HUES64 (cell line): ENCODE results near the gene RARA.
A peak's percentile ranks its signal among the peaks of the same experiment; 100 is the strongest.

Experiments
- H3K27ac ChIP-seq: 2 replicates; pipeline ENCODE4 v1.7.0; 2013; ENCODE audit warnings: low read depth, low read length, inconsistent platforms
- H3K27me3 ChIP-seq: 2 replicates; pipeline ENCODE4 v1.6.1; 2013; ENCODE audit warnings: mild to moderate bottlenecking, low read length; ENCODE audit not compliant: insufficient read depth
- H3K36me3 ChIP-seq: 2 replicates; pipeline ENCODE4 v1.6.1; 2013; ENCODE audit warnings: mild to moderate bottlenecking, low read length; ENCODE audit not compliant: insufficient read depth
- H3K4me1 ChIP-seq: 2 replicates; pipeline ENCODE4 v1.6.1; 2013; ENCODE audit warnings: mild to moderate bottlenecking, low read length, moderate library complexity; ENCODE audit not compliant: insufficient read depth
- H3K4me3 ChIP-seq: 2 replicates; pipeline ENCODE4 v1.5.1; 2013; ENCODE audit warnings: mild to moderate bottlenecking, low read length, moderate library complexity
- H3K9ac ChIP-seq: 2 replicates; pipeline ENCODE4 v1.6.1; 2013; ENCODE audit warnings: mild to moderate bottlenecking, low read depth, low read length
- H3K9me3 ChIP-seq: 2 replicates; pipeline ENCODE4 v1.6.1; 2013; ENCODE audit warnings: low read depth, low read length; ENCODE audit not compliant: insufficient read depth
- WGBS: fragments of 150-250, 120-280 bp; methylation state at CpG from one replicate; pipeline ENCODE4 v1.1.7; 2013; ENCODE audit warnings: missing lambda C conversion rate; 5-methylcytosine and 5-hydroxymethylcytosine counted together

The RARA gene

DNA sequence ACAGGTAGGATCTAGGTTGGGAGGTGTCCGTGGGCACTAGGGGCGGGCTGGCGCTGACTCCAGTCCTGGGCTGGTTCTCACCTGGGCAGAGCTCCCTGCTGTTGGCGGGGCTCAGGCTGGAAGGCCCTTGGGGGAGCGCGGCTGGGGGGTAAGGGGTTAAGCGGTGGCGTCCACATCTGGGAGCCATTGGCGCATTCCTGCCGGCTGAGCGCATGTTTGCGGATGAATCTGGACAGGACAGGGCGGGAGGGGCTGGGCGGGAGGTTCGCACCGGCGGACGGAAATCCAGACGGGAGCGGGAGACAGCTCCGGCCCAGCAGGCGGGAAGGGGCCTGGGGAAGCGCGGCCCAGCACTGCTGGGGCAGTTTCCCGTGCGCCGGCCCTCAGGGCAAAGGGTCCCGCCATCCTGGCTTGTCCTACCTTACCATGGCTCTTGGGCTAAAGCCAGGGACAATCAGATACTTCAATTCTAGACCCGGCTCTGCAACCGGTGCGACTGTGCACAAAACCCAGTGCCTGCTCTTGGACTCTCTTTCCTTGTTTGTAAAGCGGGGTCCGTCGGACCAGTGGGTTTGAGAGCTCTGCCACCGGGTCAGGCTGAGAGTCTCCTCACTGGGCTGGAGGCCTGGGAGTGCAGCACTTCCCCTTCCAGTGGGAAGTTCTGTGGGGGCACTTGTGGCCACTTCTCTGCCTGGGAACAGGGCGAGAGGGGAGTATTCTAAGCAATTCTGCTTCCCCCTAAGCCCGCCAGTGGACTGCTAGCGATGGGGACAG lies 7.8 kb downstream of the RARA start:
- no peaks in the 10 kb centered on the region for H3K36me3 ChIP-seq
- peaks cover 32% of the 10 kb centered on the region for H3K27me3 ChIP-seq
- H3K4me3 ChIP-seq, result peak overlapping the region; percentile 73
- H3K9ac ChIP-seq, result peak overlapping the region; percentile 42
- no peak overlapping the region for H3K27ac ChIP-seq
- 4% methylated on average over 38 of the region's 38 CpGs for WGBS
- peaks cover 31% of the 10 kb centered on the region for H3K4me1 ChIP-seq
- H3K9me3 ChIP-seq, result no peaks in the 10 kb centered on the region

DNA sequence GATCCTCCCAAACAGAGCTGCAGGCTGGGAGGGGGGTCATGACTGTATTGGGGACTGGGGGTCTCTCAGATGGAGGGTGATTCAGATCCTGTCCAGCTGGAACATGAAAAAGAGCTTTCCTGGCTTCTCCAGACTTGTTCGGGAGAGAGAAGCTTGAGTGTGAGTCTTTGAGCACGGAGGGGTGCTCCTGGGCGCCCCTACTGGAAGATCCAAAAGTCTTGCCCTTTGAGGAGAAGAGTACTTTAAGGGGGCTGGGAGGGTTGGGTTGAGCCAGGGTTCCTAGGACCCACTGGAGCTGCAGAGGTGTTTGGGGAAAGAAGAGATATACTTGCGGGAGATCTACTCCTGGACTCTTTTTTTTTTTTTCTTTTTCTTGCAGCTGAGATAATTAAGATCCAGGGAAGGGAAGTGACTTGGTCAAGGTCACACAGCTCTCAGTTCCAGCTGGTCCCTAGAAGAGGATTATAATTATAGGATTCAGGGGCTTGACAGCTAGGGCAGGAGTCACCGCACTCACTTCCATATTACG lies 8.4 kb downstream of the RARA start:
- no peak overlapping the region for H3K27ac ChIP-seq
- H3K27me3 ChIP-seq, result peaks cover 32% of the 10 kb centered on the region
- peak overlapping the region; percentile 73 for H3K4me3 ChIP-seq
- H3K9ac ChIP-seq, result peak overlapping the region; percentile 42; the same call in 1 of the 2 replicates
- peaks cover 37% of the 10 kb centered on the region for H3K4me1 ChIP-seq
- H3K9me3 ChIP-seq, result no peaks in the 10 kb centered on the region
- WGBS, result 2% methylated on average over 6 of the region's 6 CpGs
- H3K36me3 ChIP-seq, result no peaks in the 10 kb centered on the region

DNA sequence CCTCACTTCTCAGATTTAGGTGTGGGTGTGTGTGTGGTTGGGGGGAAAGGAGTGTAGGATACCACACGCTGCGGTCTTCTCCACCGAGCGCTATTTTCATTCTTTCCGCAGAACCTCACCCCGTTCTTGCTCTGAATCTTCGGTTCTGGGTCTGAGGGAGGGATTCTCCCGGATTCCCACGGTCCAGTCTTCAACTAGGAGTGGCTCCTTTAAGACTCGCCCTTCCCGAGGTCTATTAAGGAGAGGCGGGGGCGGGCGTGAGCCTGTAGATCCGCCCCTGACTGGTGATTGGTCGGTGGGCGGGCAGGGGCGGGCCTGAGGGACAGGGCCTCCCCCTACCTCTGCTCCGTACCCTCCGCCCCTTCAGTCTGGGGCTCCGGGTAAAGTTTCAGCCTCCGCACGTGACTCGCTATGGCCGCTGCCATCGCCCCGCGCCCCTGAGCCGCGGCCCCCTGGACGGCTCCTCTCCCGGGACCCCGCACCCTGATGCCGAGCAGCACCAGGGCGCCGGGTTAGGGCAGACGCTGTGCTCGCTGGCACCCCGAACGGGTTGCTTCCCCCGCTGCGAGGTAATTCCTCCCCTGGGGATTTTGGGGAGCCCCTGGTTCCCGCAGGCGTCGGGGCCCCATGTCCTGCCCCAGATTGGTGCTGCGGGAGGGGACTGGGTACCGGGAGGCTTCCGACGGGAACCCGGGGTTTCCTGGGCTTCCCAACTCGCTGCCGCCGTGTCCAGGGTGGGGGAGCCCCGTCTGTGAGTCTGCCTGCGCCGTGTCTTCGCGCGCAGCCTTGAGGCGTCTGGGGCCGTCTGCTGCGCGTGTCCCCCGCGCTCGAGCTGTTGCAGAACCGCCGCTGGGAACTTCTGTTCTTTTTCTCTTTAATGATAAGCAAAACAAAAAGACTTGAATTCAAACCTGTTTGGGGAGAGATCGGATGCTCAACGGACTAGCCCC lies 9.2 kb downstream of the RARA start:
- Histone ChIP-seq H3K9me3 (no peaks in the 10 kb centered on the region), H3K9ac (peak overlapping the region; percentile 75), H3K27ac (no peak overlapping the region), H3K4me3 (peak overlapping the region; percentile 73), H3K4me1 (peaks cover 40% of the 10 kb centered on the region), H3K27me3 (peaks cover 32% of the 10 kb centered on the region), H3K36me3 (no peaks in the 10 kb centered on the region)
- 1% methylated on average over 70 of the region's 70 CpGs for WGBS

DNA sequence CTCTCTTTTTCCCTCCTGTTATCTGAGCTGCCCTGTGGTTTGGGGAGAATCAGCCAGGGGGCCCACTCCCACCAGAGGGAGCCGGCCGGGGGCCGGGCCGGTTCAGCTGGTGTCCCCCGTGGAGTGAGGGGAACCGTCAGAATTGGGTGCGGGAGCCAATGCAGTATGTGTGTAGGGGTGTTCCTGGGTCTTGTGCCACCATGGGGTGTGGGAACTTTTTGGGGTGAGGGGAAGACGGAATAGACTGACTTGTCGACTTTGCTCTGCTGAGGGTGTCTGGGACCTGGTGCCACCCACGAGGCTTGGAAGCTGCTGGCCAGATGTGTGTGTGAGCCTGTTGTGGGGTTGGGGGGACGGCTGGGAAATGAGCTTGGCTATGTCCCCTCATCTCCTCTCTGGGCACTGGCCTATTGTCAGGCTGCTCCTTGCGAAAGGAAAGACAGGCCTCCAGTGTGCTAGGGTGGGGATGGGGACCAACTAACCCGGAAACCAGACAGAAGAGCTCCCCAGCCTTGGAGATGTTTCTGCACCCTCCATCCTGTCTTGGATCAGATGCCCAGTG lies 9.9 kb downstream of the RARA start:
- Histone ChIP-seq H3K4me1 (peaks cover 34% of the 10 kb centered on the region; the same call in 1 of the 2 replicates), H3K4me3 (peak overlapping the region; percentile 73), H3K36me3 (no peaks in the 10 kb centered on the region), H3K27me3 (peaks cover 32% of the 10 kb centered on the region), H3K9me3 (no peaks in the 10 kb centered on the region), H3K9ac (peak overlapping the region; percentile 75; the same call in 1 of the 2 replicates), H3K27ac (no peak overlapping the region)
- WGBS, result 25% methylated on average over 13 of the region's 13 CpGs

GRCh38 chr17:40319651-40320540 lies 10.9 kb downstream of the RARA start:
- Histone ChIP-seq H3K9ac (no peak overlapping the region), H3K27ac (no peak overlapping the region), H3K36me3 (no peaks in the 10 kb centered on the region), H3K9me3 (no peaks in the 10 kb centered on the region), H3K27me3 (peaks cover 32% of the 10 kb centered on the region), H3K4me3 (no peak overlapping the region), H3K4me1 (peaks cover 34% of the 10 kb centered on the region; the same call in 1 of the 2 replicates)
- WGBS, result 87% methylated on average over 11 of the region's 11 CpGs

GRCh38 chr17:40320756-40321523 lies 12.0 kb downstream of the RARA start:
- Histone ChIP-seq H3K4me1 (peaks cover 29% of the 10 kb centered on the region; the same call in 1 of the 2 replicates), H3K9me3 (no peaks in the 10 kb centered on the region), H3K4me3 (no peak overlapping the region), H3K36me3 (no peaks in the 10 kb centered on the region), H3K27ac (no peak overlapping the region), H3K27me3 (peaks cover 30% of the 10 kb centered on the region), H3K9ac (no peak overlapping the region)
- WGBS, result 60% methylated on average over 17 of the region's 19 CpGs

DNA sequence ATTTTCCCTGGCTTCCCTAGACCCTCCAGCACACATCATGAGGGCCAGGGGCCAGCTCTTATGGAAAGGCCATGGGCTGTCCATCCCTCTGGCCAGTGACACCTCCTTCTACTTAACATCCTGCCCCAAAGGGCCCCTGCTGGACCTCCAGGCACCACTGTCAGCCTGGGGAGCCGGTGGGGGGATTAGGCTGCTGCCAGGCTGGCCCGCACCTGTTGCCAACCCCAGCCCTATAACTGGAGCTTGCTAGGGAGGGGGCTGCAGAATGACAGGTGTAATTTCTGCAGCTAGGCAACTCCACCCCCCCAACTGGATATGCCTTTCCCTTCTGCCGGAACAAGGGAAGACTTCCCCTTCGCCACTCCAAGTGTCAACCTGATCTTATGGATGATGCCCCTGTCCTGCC lies 12.5 kb downstream of the RARA start:
- 89% methylated on average over 4 of the region's 4 CpGs for WGBS
- Histone ChIP-seq H3K9ac (no peak overlapping the region), H3K27ac (no peak overlapping the region), H3K27me3 (peaks cover 24% of the 10 kb centered on the region), H3K4me1 (peaks cover 23% of the 10 kb centered on the region; the same call in 1 of the 2 replicates), H3K36me3 (no peaks in the 10 kb centered on the region), H3K4me3 (no peak overlapping the region), H3K9me3 (no peaks in the 10 kb centered on the region)

DNA sequence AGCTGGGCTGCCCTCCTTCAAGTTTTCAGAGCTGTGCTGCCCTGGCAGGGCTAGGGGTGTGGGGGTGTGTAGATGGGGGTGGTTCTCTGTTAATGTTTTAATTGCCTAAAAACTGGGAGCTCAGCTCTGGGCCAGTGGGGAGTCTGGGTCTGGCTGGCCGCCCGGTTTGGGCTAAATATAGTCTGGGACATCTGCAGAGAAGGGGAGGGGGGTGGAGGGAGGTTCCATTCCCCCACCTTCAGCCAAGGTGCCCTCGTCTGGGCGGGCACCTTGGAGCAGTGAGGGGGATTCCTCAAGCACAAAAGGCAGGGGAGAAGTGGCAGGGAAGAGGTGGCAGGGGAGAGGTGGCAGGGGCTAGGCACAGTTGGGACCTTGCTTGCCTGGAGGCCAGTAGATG lies 13.0 kb downstream of the RARA start:
- WGBS, result 73% methylated on average over 4 of the region's 4 CpGs
- no peak overlapping the region for H3K4me3 ChIP-seq
- H3K4me1 ChIP-seq, result peaks cover 23% of the 10 kb centered on the region; the same call in 1 of the 2 replicates
- peaks cover 20% of the 10 kb centered on the region for H3K27me3 ChIP-seq
- H3K9ac ChIP-seq, result no peak overlapping the region
- no peaks in the 10 kb centered on the region for H3K9me3 ChIP-seq
- no peaks in the 10 kb centered on the region for H3K36me3 ChIP-seq
- no peak overlapping the region for H3K27ac ChIP-seq

DNA sequence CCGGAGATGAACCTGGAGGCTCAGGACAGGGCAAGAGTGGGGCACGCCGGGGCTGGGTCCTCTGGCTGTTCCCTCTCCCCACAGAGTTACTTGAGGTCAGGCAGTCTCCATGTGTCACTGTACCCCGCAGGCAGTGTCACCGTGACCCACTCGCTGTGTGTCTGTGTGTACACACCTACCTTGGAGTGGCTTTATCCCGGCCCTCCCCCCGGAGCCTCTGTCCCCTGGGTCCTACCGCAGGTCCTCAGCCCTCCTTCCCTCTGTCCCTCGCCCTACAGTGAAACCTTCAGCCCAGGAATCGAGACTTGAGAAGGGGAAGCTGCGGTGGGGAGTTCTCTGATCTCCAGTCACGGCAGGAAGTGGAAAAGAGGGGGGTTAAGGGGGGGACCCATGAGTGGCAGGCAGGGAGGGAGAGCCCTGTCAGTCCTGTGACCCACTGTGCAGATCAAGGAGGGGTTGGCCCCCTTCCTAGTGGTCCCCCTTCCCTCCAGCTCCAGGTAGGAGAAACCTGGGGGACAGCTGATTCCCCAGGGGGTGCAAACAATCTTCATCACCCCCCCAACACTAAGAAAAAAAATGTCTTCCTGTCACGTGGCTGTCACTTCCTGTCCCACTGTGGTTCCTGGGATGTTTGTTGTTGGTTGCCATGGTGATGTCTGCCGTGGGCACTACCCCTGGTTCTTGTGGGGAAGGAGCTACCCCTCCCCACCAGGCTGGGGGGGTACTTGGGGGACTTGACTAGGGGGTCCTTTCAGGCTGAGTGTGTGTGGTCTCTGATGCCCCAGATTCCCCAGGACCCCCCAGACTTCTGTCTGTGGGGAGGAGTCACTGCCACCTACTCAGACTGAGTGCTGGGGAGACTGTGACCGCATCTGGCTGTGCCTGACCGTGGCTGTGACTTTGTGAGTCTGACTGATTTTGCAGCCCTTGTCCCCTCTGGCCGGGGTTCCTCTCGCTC lies 13.7 kb downstream of the RARA start:
- Histone ChIP-seq H3K27ac (peak overlapping the region; percentile 50; the same call in 1 of the 2 replicates), H3K9ac (no peak overlapping the region), H3K4me3 (no peak overlapping the region), H3K36me3 (no peaks in the 10 kb centered on the region), H3K4me1 (peaks cover 23% of the 10 kb centered on the region; the same call in 1 of the 2 replicates), H3K27me3 (peaks cover 13% of the 10 kb centered on the region), H3K9me3 (no peaks in the 10 kb centered on the region)
- 64% methylated on average over 19 of the region's 19 CpGs for WGBS
